Measurements from ENCODE around the gene PLEKHG2. TPM values are rescaled to one million over a fixed set of nuclear protein-coding genes. Genes with fewer than 3 reads are reported as not detected.

The PLEKHG2 gene
- total RNA-seq, 2 experiments from 2014 or later, result 30.4 to 65.9 TPM

GRCh38 chr19:39419003-39419402 is 6.5 kb downstream of the PLEKHG2 start:
- no peaks in the 10 kb centered on the region for H3K9me2 ChIP-seq (ENCODE audit: insufficient read depth, low read length)
- CTCF ChIA-PET (ENCODE audit: unreplicated experiment), result no interaction called here
- no peak overlapping the region for H3K4me3 ChIP-seq (ENCODE audit: low read depth, low read length, poor library complexity, severe bottlenecking)
- intact Hi-C loops (cut with micrococcal nuclease; ENCODE audit: unreplicated experiment), result no loop called here
- H3K9me3 ChIP-seq (ENCODE audit: low read length), result no peaks in the 10 kb centered on the region
- no peak overlapping the region for H2AFZ ChIP-seq (ENCODE audit: low read length)
- peaks cover 7% of the 10 kb centered on the region; the same call in 1 of the 2 replicates for H3K79me2 ChIP-seq (ENCODE audit: insufficient read depth, low read depth, low read length)
- H3K36me3 ChIP-seq (ENCODE audit: insufficient read depth, low read length), result peaks cover 57% of the 10 kb centered on the region
- DNase-seq (ENCODE audit: low spot score), result no peak
- POLR2A ChIA-PET, result interaction anchor here (0.7 kb wide), 1 partner anchor 996 kb away, joined by 3 read pairs; no protein-coding TSS in a partner anchor
- peaks cover 7% of the 10 kb centered on the region for H3K4me1 ChIP-seq (ENCODE audit: insufficient read depth, low read length, poor library complexity, severe bottlenecking)
- no peak overlapping the region for H3K27ac ChIP-seq (ENCODE audit: low read depth, low read length, poor library complexity, severe bottlenecking)
- no peaks in the 10 kb centered on the region for H4K20me1 ChIP-seq (ENCODE audit: insufficient read depth, low read length)
- no peak overlapping the region for H3K4me2 ChIP-seq (ENCODE audit: low read length)
- no peak for TF ChIP-seq CTCF (conservative IDR thresholded peaks at IDR 0.05; ENCODE audit: low read length)
- no peak for TF ChIP-seq EZH2phosphoT487 (IDR thresholded peaks at IDR 0.05; ENCODE audit: borderline replicate concordance, low read depth, low read length)
- BruUV-seq (replicated peaks), result no TSS peak

GRCh38 chr19:39420769-39421168 is 8.3 kb downstream of the PLEKHG2 start:
- BruUV-seq (replicated peaks), result no TSS peak
- no peak overlapping the region for H3K4me3 ChIP-seq (ENCODE audit: low read depth, low read length, poor library complexity, severe bottlenecking)
- TF ChIP-seq EZH2phosphoT487 (IDR thresholded peaks at IDR 0.05; ENCODE audit: borderline replicate concordance, low read depth, low read length) (no peak), CTCF (conservative IDR thresholded peaks at IDR 0.05; ENCODE audit: low read length) (no peak)
- peaks cover 59% of the 10 kb centered on the region for H3K36me3 ChIP-seq (ENCODE audit: insufficient read depth, low read length)
- no peak overlapping the region for H3K4me2 ChIP-seq (ENCODE audit: low read length)
- intact Hi-C loops (cut with micrococcal nuclease; ENCODE audit: unreplicated experiment), result no loop called here
- POLR2A ChIA-PET, result interaction anchor here (0.6 kb wide), 1 partner anchor 382 kb away, joined by 3 read pairs; no protein-coding TSS in a partner anchor
- no peak for DNase-seq (ENCODE audit: low spot score)
- H3K27ac ChIP-seq (ENCODE audit: low read depth, low read length, poor library complexity, severe bottlenecking), result no peak overlapping the region
- CTCF ChIA-PET (ENCODE audit: unreplicated experiment), result interaction anchor here (0.6 kb wide), 1 partner anchor 22 kb away, joined by 3 read pairs; no protein-coding TSS in a partner anchor
- no peak overlapping the region for H2AFZ ChIP-seq (ENCODE audit: low read length)
- no peaks in the 10 kb centered on the region for H3K4me1 ChIP-seq (ENCODE audit: insufficient read depth, low read length, poor library complexity, severe bottlenecking)
- no peaks in the 10 kb centered on the region for H3K9me3 ChIP-seq (ENCODE audit: low read length)
- H4K20me1 ChIP-seq (ENCODE audit: insufficient read depth, low read length), result no peaks in the 10 kb centered on the region
- H3K9me2 ChIP-seq (ENCODE audit: insufficient read depth, low read length), result no peaks in the 10 kb centered on the region
- H3K79me2 ChIP-seq (ENCODE audit: insufficient read depth, low read depth, low read length), result no peaks in the 10 kb centered on the region

GRCh38 chr19:39422020-39422419 is 9.6 kb downstream of the PLEKHG2 start:
- ChIA-PET POLR2A (no interaction called here), CTCF (ENCODE audit: unreplicated experiment) (no interaction called here)
- H2AFZ ChIP-seq (ENCODE audit: low read length), result no peak overlapping the region
- H3K79me2 ChIP-seq (ENCODE audit: insufficient read depth, low read depth, low read length), result no peaks in the 10 kb centered on the region
- no peak overlapping the region for H3K27ac ChIP-seq (ENCODE audit: low read depth, low read length, poor library complexity, severe bottlenecking)
- H3K4me2 ChIP-seq (ENCODE audit: low read length), result no peak overlapping the region
- H3K9me2 ChIP-seq (ENCODE audit: insufficient read depth, low read length), result no peaks in the 10 kb centered on the region
- no peaks in the 10 kb centered on the region for H3K9me3 ChIP-seq (ENCODE audit: low read length)
- peaks cover 52% of the 10 kb centered on the region for H3K36me3 ChIP-seq (ENCODE audit: insufficient read depth, low read length)
- H4K20me1 ChIP-seq (ENCODE audit: insufficient read depth, low read length), result no peaks in the 10 kb centered on the region; the same call in 1 of the 2 replicates
- TF ChIP-seq EZH2phosphoT487 (IDR thresholded peaks at IDR 0.05; ENCODE audit: borderline replicate concordance, low read depth, low read length) (no peak), CTCF (conservative IDR thresholded peaks at IDR 0.05; ENCODE audit: low read length) (no peak)
- DNase-seq (ENCODE audit: low spot score), result no peak
- no TSS peak for BruUV-seq (replicated peaks)
- no peaks in the 10 kb centered on the region for H3K4me1 ChIP-seq (ENCODE audit: insufficient read depth, low read length, poor library complexity, severe bottlenecking)
- intact Hi-C loops (cut with micrococcal nuclease; ENCODE audit: unreplicated experiment), result no loop called here
- no peak overlapping the region for H3K4me3 ChIP-seq (ENCODE audit: low read depth, low read length, poor library complexity, severe bottlenecking)

Data from OCI-LY7 (cell line).